Kidney epithelial cell (primary cell): ENCODE measurements around the gene ASCC3. TPM values are rescaled to one million over a fixed set of nuclear protein-coding genes. Genes with fewer than 3 reads are reported as not detected.

Experiments
- DNase-seq: peaks from one replicate; pipeline ENCODE4 v3.0.0-alpha.2; 2010; ENCODE audit warnings: low read depth
- H3K27me3 ChIP-seq: 2 replicates; pipeline ENCODE4 v1.6.0; 2011; ENCODE audit warnings: low read length; ENCODE audit not compliant: control insufficient read depth, insufficient read depth
- H3K36me3 ChIP-seq: 2 replicates; pipeline ENCODE4 v1.5.1; 2011; ENCODE audit warnings: low read length; ENCODE audit not compliant: control insufficient read depth, insufficient read depth
- H3K4me3 ChIP-seq: 2 replicates; pipeline ENCODE4 v1.5.1; 2011; ENCODE audit warnings: low read depth, mild to moderate bottlenecking, control low read depth, low read length
- CTCF ChIP-seq: IDR thresholded peaks from 2 replicates; pipeline ENCODE4 v1.5.1; 2011; ENCODE audit warnings: mild to moderate bottlenecking, moderate library complexity, low read length, control low read depth, inconsistent platforms; ENCODE audit not compliant: insufficient read depth, poor library complexity, severe bottlenecking
- total RNA-seq: library from RNA; depleted of rRNA; stranded (reverse); fragments of >200 nt; gene quantifications from 2 replicates; pipeline ENCODE4 v1.2.3, GENCODE V29; 2015

ASCC3 gene
- total RNA-seq, 1 donor from 2014 or later, result 41.9 TPM

- DNase-seq, result peak; percentile 59
- Histone ChIP-seq H3K36me3 (no peaks in the 10 kb centered on the region), H3K27me3 (no peaks in the 10 kb centered on the region), H3K4me3 (no peak overlapping the region)
- TF ChIP-seq CTCF, result no peak
These were observed 376.1 kb downstream of the ASCC3 start for GRCh38 chr6:100504786-100505737.

GRCh38 chr6:100503043-100503705 lies 378.0 kb downstream of the ASCC3 start:
- Histone ChIP-seq H3K4me3 (no peak overlapping the region), H3K36me3 (no peaks in the 10 kb centered on the region), H3K27me3 (no peaks in the 10 kb centered on the region)
- no peak for TF ChIP-seq CTCF
- no peak for DNase-seq

GRCh38 chr6:100493206-100493888 lies 387.8 kb downstream of the ASCC3 start:
- Histone ChIP-seq H3K27me3 (no peaks in the 10 kb centered on the region), H3K4me3 (no peak overlapping the region), H3K36me3 (no peaks in the 10 kb centered on the region)
- no peak for TF ChIP-seq CTCF
- DNase-seq, result peak; percentile 45

- Histone ChIP-seq H3K36me3 (no peaks in the 10 kb centered on the region), H3K27me3 (no peaks in the 10 kb centered on the region), H3K4me3 (no peak overlapping the region)
- no peak for TF ChIP-seq CTCF
- DNase-seq, result no peak
These were observed 389.0 kb downstream of the ASCC3 start for GRCh38 chr6:100491952-100492670.

GRCh38 chr6:100490065-100490464 lies 391.1 kb downstream of the ASCC3 start:
- no peak for DNase-seq
- Histone ChIP-seq H3K27me3 (no peaks in the 10 kb centered on the region), H3K4me3 (no peak overlapping the region), H3K36me3 (no peaks in the 10 kb centered on the region)
- TF ChIP-seq CTCF, result no peak
